Stimulated activated CD4-positive, alpha-beta T cell treated with anti-CD3 and anti-CD28 coated beads, Interleukin-12 subunit alpha, Interleukin-12 subunit beta, amount 100 ng/mL, for 4 hours (primary cell): ENCODE data around the gene RAB38.

ENCODE experiments used
- DNase-seq: peaks from one replicate; pipeline ENCODE4 v3.0.0-alpha.2; 2020

RAB38 gene

DNA sequence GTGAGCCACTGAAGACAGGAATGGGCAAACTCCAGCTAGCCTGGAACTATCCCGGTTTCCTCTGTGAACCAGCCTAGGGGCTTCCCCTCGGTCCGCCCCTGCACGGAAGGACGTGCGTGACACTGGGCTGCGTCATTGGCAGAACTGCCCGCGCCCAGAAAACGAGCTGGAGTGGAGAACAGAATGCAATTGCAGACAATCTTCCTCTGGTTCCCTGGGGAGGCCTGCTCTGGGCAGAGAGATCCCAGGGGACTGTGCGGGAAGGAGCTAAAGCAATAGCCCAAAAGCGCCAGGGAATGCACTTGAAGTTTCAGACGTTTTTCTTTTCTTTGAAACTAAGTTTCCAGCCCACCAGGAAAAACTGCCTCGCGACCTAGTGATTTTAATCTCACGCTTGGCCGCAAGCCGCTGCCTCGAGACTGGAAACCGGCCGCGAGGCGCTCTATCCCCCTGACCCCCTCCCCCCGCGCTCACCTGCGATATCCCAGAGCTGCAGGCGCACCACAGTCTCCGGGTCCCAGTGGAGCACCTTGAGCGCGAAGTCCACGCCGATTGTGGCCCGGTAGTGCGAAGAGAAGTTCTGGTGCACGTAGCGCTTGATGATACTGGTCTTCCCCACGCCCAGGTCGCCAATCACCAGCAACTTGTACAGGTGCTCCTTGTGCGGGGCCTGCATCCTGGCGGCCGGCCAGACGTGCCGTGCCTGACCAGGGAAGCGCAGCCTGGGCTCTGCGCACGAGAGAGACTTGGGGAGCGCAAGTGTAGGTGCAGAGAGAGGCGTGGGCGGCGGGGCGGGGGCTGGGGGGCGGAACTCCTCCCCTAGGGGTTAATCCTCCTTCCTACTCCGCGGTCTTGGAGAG, at the start of gene RAB38:
Gene RAB38 (minus strand): TSS at position 735 of the 860 bp plus-strand sequence. CDS start 59 bp downstream, at position 676.
- peak; percentile 30 for DNase-seq

DNA sequence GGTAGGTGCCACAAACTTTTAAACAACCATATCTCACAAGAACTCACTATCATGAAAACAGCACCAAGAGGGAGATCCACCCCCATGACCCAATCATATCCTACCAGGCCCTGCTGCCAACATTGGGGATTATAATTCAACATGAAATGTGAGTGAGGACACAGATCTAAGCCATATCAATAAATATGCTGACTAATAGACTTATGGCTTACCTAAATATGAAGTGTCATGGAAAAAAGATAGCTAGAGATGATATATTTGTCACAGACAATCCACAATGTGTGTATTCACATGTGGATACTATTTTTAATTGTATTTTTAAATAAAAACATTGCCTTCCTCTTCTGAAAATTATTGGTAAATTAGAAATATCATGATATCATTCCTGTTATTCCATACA, 38.2 kb upstream of the RAB38 start:
- DNase-seq, result no peak

DNA sequence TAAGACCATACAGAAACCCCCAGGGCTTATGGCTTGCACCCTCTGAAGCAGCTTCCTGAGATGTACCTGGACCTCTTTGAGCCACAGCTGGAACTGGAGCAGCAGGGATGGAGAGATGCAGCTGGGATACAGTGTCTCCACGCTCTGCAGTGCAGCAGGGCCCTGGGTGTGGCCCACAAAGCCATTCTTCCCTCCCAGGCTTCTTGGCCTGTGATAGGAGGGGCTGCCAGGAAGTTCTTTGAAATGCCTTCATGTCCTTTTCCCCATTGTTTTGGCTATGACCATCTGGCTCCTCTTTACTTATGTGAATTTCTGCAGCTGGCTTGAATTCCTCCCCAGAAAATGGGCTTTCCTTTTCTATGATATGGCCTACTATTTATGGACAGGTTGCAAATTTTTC, 37.1 kb upstream of the RAB38 start:
- no peak for DNase-seq

DNA sequence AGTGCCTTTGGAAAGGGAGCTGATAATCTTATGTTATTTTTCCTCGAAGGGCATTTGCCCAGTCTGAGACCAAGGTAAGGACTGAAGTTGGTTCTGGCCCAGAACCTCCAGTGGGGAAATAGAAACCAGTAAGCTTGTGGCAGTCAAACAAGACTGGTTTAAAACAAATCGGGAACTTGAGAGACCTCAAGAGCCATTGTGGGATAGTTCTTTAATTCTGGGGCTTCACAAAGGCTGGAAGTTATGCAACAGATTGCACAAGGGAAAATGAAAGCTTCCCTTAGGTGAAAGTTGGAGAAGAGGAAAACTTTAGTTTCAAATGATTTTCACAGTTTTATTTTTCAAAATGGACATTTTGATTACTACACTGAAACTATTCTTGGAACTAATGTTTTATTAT, 33.5 kb upstream of the RAB38 start:
- no peak for DNase-seq

DNA sequence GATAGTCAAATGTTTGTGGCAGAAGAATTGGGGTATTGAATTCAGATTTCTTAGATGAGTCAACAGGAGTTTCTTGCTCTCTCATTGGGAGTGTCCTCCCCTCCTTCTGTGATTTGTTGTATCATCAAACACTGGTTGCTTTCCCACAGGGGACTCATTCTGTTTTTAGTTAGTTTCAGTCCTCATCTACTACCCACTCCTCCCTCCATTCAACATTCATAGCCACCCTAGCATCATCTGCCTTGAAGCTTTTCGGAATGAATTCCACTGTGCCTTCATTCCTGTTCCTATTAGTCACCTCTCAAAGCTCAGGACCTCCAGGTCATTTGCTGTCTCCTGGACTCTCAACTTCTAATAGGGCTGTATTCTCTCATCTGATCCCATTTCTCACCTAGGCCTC, 31.5 kb upstream of the RAB38 start:
- no peak for DNase-seq

DNA sequence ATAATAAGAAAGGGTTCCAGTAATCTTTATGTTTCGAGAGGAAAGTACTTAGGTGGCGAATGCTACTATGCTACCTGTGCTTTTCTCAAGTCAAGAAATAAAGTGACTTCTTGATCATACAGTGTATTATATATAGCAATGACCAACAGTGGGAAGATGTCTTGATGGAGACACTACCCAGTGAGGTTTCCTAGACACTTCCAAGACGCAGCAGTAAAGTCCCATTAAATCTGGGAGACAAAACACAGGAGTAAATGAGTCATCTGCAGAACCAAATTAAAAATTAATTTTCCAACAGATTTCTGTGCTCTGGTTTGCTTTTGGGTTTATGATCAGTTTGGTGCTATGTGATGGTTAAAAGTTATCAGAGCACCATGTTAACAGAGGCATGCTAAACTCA, 29.1 kb upstream of the RAB38 start:
- no peak for DNase-seq

DNA sequence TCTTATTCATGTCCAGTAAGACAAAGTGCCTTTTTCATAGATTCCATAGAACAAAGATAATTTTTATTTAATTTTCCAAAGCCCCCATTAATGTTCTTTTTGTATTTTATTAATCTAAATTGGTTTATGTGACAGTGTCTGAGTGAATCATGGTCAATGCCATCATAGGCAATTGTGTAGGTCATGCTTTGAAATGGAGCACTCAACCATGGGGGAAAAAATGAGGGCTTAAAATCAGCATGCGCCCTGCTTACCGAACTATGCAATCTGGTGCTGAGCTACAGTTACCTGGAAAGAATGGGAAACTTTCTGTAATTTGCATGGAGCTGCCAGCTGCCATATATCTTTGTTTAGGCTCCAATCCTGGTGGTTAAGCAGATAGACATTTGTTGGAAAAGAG, 28.4 kb upstream of the RAB38 start:
- DNase-seq, result no peak

DNA sequence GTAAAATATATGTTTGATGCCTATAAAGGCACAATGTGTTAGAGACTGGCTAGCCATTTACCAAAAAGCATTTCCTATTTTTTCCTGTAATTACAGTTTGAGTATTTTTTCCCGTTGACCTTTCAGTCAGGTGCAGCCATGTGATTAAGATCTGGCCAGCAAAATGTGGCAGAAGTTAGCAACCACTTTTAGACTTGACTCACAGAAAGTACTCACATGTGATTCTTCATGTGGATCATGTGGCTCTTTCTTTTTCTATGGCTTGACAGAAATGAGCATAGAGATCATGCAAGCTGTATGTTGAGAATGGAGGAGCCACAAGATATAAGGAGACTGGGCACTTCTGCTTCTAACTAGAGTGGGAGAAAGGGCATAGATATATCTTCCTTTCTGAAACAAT, 27.3 kb upstream of the RAB38 start:
- no peak for DNase-seq

DNA sequence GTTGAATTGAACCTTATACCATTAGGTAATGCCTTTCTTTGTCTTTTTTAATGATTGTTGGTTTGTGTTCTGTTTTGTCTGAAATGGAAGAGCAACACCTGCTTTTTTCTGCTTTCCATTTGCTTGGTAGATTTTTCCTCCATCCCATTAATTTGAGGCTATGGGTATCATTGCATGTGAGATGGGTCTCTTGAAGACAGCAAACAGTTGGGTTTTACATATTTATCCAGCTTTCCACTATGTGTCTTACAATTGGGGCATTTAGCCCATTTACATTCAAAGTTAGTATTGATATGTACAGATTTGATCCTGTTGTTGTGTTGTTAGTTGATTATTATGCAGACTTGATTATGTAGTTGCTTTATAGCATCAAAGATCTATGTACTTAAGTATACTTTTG, 21.1 kb upstream of the RAB38 start:
- DNase-seq, result no peak

DNA sequence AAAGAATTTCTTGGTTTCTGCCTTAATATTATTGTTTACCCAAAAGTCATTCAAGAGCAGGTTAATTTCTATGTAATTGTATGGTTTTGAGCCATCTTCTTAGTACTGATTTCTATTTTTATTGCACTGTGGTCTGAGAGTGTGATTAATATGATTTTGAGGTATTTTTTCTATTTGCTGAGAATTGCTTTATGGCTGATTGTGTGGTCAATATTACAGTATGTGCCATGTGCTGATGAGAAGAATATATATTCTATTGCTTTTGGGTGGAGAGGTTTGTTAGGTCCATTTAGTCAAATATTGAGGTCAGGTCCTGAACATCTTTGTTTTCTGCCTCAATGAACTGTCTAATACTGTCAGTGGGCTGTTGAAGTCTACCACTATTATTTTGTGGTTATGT, 20.7 kb upstream of the RAB38 start:
- DNase-seq, result no peak

DNA sequence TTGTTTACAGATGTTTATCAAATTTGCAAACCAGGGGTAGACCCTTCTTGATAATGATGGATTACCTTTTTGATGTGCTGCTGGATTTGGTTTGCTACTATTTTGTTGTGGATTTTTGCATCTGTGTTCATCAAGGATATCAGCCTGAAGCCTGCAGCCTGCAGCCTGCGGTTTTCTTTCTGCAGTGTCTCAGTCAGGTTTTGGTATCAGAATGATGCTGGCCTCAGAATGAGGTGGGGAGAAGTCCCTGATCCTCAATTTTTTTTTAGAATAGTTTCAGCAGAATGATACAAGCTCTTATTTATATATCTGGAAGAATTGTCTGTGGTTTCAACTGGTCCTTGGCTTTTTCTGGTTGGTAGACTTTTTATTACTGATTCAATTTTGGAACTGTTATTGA, 19.7 kb upstream of the RAB38 start:
- no peak for DNase-seq

DNA sequence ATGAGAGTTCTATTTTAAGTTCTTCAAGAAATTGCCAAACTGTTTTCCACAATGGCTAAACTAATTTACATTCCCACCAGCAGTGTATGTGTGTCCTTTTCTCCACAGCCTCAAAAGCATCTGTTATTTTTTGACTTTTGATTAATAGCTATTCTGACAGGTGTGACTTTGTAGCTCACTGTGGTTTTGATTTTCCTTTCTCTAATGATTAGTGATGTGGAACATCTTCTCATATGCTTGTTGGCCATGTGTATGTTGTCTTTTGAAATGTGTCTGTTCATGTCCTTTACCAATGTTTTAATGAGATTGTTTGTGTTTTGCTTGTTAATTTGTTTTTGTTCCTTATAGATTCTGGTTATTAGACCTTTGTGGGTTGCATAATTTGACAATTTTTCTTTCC, 18.0 kb upstream of the RAB38 start:
- no peak for DNase-seq

DNA sequence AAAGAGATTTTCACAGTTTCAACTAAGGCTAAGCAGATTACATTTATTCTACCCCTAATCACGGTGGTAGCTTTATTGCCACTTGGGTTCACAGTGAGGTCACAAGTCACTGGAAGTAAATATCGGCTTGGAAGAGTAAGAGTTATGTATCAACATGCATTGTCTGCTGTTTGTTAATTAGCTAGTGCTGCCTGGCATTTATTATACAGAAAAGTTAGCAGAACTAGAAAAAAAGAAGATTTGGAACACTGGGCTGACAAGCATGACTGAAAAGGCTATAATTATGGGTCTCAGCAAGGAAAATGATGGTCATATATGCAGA, 13.7 kb upstream of the RAB38 start:
- no peak for DNase-seq

DNA sequence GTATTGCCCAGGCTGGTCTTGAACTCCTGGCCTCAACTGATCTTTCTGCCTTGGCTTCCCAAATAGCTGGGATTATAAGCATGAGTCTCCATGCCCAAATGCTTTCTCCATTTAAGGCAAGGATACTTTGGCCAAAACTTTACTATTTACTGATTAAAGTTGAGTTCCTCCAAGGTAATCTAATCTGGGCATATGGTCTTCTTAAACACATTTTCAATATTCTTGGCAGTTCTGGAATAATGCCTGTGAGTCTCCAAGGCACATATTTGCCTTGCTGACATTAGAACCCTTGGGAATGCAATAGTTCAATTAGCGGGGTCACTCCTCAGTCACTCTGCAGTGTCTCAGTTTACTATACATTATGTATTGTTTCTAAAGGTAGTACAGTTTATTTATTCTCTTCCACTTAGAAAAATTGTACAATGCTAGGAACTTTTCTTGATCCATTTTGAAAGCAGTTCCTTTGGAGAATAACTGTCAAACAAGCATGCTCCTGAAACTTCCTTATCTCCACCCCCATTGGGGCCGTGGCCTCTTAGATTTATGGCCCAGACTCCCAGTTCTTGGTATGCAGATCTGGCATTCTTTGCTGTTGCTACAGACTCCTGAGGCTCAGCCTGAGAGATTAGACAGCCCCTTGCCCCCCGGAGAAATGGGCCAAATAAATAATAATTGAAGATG, 13.1 kb upstream of the RAB38 start:
- DNase-seq, result no peak

DNA sequence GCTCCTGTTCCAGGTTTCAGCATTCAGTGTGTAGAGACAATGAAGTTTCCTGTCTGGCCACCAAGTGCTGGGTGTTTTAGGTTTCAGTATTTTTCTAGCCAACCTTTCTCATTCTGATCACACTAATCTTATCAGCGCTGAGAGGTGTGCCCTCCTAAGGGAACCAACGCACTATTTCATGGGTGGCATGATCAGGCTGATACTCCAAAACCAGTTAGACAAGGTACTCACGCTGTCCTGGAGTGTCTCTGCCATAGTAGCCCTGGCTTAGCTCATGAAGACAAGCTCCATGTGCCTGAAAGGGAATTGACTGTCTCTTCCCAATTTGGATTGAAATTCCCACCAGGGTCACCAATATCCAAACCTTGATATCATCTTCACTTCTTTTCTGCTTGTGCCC, 8.0 kb upstream of the RAB38 start:
- no peak for DNase-seq

DNA sequence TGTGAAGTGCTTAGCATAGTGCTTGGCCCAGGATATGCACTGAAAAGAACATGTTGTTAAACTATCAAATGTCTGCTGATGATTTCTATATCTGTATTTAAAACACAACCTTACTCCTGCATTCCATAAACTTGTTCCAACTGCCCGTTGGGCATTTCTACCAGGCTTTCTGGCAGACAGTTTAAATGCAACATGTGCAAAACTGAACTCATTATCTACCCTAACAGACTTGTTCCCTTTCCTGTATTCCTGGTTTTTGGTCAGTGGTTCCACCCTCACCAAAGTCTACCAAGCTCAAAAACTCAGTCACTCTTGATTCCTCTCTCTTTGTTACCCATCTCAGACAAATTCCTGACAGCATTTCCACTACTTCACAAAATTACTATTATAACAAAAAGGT, 6.5 kb upstream of the RAB38 start:
- no peak for DNase-seq

DNA sequence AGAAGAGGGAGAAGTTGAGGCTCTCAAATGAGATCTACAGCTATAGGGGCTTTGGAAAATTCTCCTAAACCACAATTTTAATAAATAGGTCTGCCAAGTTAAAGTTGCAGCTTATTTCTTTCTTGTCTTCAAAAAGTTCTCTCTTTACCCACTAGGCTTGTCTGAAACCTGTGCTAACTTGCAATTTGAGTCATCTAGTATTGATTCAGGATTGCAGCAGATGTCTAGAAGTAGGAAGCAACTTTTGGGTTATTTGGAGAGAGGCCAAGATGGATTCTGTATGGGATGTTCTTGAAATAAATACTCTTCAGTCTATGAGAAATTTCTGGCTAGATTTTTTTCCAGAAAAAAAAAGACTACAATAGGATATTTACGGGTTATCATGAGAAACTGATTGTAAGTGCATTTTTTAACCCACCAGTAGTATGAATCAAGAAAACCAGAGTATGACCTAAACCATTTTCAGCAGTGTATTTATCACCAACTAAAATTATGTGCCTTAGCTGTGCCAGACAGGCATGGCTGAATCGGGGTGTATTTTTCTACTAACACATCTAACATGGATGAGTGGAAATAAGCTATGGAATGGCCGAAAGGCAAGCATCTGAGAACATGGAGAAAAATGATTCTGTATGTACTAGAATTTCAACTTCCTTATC, 4.9 kb upstream of the RAB38 start:
- no peak for DNase-seq

DNA sequence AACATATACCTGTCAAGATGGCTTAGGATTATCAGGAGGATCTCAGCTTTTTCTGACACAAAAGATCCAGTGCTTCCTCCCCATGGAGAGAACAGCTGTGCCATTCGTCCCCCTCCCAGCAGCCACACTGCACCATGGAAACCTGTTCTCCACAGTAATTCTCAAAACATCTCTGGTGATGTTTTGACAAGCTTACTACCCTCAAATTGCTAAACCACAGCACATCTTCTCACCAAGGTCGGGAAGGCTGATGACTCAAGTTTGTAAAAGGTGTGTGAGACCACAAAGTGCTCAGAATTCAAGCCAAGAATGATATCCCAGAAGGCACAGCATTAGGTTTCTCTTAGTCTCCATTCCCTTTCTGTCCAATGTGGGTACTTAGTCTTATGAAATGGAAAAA, 3.9 kb upstream of the RAB38 start:
- DNase-seq, result no peak

DNA sequence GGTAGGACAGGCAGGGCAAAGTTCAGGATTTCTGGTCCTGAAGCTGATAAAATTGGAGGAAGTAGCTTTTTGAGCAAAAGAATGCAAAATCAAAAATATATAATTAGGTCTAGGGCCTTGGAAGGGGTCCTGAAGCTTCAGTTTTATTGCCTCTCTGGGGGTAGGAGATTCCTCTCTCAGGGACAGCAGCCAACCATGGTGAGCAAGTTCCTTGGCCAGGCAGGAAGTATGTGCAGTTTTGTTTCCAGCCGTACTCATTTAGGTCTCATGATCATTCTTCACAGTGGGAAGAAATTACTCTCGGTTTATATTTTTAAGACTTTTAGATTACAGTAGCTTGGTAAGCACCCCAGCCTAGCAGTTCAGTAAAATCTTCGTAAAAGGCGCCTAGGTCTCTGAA, 2.9 kb upstream of the RAB38 start:
- DNase-seq, result no peak

DNA sequence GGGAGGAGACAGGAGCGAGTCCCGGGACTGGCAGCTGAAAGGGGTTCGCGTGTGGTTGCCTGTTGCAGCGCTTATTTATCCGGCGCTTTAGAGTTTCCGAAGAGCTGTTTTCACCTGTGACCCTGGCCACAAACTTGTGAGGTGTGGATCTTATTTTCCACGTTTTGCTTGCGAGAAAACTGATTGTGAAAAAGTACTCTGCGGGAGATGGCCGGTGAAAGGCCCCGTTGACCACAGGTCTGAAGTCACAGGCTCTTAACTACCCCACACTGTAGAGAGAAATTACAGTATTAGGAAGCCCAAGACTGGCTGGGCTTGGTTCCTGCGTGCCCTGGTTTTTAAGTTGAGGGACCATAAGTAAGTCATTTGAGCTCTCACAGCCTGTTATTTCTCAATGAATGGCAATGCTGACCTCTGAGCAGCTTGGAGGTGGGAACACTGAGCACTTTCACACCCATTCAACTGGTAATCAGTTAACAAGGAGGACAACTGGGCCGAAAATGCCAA, 379 bp upstream of the RAB38 start:
- no peak for DNase-seq

DNA sequence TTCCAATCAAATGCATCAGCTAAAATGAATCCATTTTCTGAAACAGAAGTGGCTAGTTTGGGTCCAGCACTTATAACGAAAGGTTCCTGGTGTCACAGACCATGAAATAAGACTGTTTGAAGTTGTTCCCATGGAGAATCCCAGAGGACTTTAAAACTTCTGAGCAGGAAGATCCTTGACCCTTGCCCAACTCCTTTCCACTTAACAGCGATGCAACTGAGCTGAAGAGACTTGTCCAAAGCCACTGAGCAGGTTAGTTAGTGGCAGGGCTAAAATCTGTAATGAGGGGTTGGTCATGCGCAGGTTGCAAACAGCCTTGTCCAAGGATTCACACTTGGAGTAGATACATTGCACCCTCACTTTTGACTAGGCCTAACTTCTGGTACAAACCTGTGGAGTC, 1.3 kb downstream of the RAB38 start:
- no peak for DNase-seq

DNA sequence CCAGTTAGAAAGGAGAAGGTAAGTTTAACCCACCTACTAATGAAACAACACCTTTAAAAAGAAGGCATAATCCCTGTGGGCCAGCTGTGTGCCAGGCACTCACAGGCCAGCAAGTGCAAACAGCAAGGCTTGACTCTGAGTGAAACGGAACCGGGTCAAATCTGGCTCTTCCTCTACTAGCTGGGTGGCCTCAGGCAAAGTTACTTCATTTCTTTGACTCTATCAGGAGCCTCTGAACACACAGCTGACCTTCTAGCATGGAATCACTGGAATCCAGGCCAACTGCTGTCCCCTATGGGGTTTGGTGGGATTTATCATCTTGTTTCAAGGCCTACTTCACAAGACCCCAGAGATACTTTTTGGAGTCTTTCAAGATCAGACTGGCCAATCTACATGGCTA, 3.3 kb downstream of the RAB38 start:
- DNase-seq, result no peak

DNA sequence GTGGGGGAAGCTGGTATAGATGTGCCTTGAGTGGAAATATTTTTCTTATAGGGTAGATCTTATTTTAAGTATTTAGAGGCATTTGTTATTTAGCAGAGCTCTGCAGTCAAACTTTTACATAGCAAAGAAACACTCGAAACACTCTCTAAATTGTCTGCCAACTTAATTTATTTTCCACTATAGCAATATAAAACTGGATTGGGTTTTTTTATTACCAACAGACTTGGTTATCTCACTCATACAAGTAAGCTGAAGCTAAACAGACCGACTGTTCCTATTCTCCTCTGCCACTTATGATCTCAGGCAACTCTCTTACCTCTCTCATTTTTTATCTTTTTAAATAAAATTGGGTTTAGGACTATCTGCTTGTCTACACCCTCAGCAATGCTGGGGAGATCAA, 4.6 kb downstream of the RAB38 start:
- no peak for DNase-seq

DNA sequence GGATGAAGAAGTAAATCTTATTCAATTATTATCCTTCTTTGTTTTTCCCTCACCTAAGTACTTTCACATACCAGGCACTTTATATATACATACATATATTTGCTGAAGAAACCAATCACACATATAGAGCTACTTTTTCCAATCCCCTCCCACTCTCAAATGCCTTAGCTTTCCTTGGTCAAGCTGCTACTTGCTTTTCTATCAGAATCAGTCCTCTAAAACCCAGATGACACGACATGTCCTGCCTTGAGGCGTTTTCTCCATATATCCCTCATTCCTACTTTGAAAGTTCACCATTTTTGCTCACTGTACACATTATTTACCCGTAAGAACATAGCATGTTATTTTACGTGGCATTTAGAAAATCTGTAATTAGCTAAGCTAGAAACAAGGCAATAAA, 5.4 kb downstream of the RAB38 start:
- DNase-seq, result no peak
